ENCODE data around the gene RASD1. TPM values are rescaled to one million over a fixed set of nuclear protein-coding genes. Genes with fewer than 3 reads are reported as not detected.
"Not testable (repeated sequence)": the region's sequence is repeated elsewhere in the genome, so short reads cannot be mapped to it uniquely, and the experiment has no call there.

Gene RASD1
- total RNA-seq, 3 donors from 2014 or later, result 64.0 to 140 (median 75.0) TPM

DNA sequence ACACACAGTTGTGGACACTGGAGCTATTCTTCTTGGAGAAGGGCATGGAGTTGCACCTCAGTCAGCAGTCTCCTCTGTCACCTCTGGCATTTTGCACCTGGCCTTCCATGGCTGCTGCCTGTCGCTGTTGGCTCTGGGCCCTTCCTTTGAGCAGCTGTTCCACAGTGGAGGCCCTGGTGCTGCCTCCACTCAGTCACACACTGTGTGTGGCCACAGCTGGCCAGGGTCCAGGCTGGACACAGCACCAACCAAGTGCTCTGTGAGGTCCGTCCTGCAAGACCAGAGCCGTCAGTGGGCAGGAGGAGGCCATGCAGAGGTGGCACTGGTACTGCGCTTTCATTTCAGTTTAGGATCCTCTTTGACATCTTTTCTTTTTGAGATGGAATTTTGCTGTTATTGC is 41.0 kb downstream of the RASD1 start:
- Histone ChIP-seq H3K4me3 (no peak overlapping the region), H3K36me3 (no peaks in the 10 kb centered on the region), H3K9me3 (no peaks in the 10 kb centered on the region), H3K4me1 (no peaks in the 10 kb centered on the region), H3K27me3 (no peaks in the 10 kb centered on the region), H3K27ac (no peak overlapping the region)
- intact Hi-C loops (cut with DNase I; ENCODE audit: low total_unique reads), result no loop called here
- TF ChIP-seq POLR2AphosphoS5 (IDR thresholded peaks at IDR 0.05), result no peak
- TF ChIP-seq POLR2A (IDR thresholded peaks at IDR 0.05), result no peak
- TF ChIP-seq, protein P1, sequence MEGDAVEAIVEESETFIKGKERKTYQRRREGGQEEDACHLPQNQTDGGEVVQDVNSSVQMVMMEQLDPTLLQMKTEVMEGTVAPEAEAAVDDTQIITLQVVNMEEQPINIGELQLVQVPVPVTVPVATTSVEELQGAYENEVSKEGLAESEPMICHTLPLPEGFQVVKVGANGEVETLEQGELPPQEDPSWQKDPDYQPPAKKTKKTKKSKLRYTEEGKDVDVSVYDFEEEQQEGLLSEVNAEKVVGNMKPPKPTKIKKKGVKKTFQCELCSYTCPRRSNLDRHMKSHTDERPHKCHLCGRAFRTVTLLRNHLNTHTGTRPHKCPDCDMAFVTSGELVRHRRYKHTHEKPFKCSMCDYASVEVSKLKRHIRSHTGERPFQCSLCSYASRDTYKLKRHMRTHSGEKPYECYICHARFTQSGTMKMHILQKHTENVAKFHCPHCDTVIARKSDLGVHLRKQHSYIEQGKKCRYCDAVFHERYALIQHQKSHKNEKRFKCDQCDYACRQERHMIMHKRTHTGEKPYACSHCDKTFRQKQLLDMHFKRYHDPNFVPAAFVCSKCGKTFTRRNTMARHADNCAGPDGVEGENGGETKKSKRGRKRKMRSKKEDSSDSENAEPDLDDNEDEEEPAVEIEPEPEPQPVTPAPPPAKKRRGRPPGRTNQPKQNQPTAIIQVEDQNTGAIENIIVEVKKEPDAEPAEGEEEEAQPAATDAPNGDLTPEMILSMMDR (IDR thresholded peaks at IDR 0.05), result no peak
- DNase-seq (ENCODE audit: low spot score in 2 of 2), result no peak

DNA sequence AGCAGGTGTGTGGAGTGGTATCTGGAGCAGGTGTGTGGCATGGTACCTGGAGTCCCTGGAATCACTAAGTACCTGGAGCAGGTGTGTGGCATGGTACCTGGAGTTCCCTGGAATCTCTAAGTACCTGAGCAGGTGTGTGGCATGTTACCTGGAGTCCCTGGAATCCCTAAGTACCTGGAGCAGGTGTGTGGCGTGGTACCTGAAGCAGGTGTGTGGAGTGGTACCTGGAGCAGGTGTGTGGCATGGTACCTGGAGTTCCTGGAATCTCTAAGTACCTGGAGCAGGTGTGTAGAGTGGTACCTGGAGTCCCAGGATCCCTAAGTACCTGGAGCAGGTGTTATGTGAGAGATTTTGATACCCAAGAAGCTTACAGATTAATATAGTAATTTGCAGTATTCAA is 41.5 kb downstream of the RASD1 start:
- H3K4me1 ChIP-seq; intact Hi-C loops (cut with DNase I; ENCODE audit: low total_unique reads): not testable (repeated sequence)

DNA sequence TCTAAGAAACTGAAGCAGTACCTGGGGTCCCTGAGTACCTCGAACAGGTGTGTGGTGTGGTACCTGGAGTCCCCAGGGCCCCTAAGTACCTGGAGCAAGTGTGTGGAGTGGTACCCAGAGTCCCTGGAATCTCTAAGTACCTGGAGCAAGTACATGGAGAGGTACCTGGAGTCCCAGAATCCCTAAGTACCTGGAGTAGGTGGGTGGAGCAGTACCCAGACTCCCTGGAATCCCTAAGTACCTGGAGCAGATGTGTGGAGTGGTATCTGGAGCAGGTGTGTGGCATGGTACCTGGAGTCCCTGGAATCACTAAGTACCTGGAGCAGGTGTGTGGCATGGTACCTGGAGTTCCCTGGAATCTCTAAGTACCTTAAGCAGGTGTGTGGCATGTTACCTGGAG is 41.9 kb downstream of the RASD1 start:
- Histone ChIP-seq H3K4me1 (no peaks in the 10 kb centered on the region), H3K9me3 (no peaks in the 10 kb centered on the region), H3K27ac (no peak overlapping the region), H3K4me3 (no peak overlapping the region), H3K27me3 (no peaks in the 10 kb centered on the region), H3K36me3 (no peaks in the 10 kb centered on the region)
- no peak for DNase-seq (ENCODE audit: low spot score in 2 of 2)
- TF ChIP-seq, protein P1 (IDR thresholded peaks at IDR 0.05), result no peak
- TF ChIP-seq POLR2A (IDR thresholded peaks at IDR 0.05) (no peak), POLR2AphosphoS5 (IDR thresholded peaks at IDR 0.05) (no peak)
- intact Hi-C loops (cut with DNase I; ENCODE audit: low total_unique reads), result no loop called here

More for the DNA sequence above, 41.5 kb downstream of the RASD1 start:
- not testable (repeated sequence) for H3K27ac ChIP-seq; H3K9me3 ChIP-seq; DNase-seq (ENCODE audit: low spot score in 2 of 2); H3K36me3 ChIP-seq; H3K4me3 ChIP-seq; H3K27me3 ChIP-seq

DNA sequence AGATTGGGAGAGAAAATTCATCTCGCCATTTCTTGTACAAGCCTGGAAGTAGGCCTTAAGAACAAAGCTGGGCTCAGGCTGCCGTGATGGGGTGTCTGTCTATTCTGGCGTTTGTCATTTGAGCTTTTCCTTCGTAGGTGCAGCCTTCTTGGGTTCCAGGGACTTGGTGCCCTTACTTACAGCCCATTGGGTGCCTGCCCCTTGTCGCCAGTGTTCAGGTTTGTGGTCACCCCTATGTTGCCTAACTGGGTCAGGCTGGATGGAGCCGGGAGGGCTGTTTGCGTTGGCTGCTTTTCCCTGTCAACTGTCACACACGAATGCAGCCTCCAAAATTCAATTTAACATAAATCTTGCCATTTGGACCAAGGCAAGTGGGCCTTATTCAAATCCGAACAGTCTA is 43.1 kb downstream of the RASD1 start:
- no peaks in the 10 kb centered on the region for H3K27me3 ChIP-seq
- H3K27ac ChIP-seq, result no peak overlapping the region
- H3K9me3 ChIP-seq, result no peaks in the 10 kb centered on the region
- DNase-seq (ENCODE audit: low spot score in 2 of 2), result no peak
- H3K4me3 ChIP-seq, result no peak overlapping the region
- H3K36me3 ChIP-seq, result no peaks in the 10 kb centered on the region
- intact Hi-C loops (cut with DNase I; ENCODE audit: low total_unique reads), result no loop called here
- TF ChIP-seq POLR2A (IDR thresholded peaks at IDR 0.05), result no peak
- TF ChIP-seq, protein P1 (IDR thresholded peaks at IDR 0.05), result no peak
- no peak for TF ChIP-seq POLR2AphosphoS5 (IDR thresholded peaks at IDR 0.05)
- H3K4me1 ChIP-seq, result no peaks in the 10 kb centered on the region

DNA sequence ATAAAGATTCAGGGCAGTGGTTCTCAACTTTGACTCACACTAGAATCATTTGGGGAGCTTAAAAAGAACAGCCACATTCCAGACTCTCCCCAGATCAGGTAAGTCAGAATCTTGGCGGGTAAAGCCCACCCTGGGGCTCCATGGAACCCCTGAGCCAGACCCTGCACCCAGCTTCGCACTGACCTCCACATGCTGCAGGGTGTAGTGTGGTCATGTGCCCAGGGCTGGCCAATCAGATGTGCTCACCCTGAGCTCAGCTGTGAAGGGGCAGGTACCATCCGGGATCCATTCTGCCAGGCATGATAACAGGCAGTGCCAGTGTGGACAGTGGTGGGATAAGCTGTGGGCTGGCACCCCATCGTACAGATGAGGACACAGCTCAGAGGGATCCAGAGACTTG is 47.5 kb downstream of the RASD1 start:
- no peak overlapping the region for H3K27ac ChIP-seq
- intact Hi-C loops (cut with DNase I; ENCODE audit: low total_unique reads), result no loop called here

More for the DNA sequence above, 47.5 kb downstream of the RASD1 start:
- Histone ChIP-seq H3K4me1 (no peaks in the 10 kb centered on the region), H3K27me3 (no peaks in the 10 kb centered on the region), H3K36me3 (no peaks in the 10 kb centered on the region), H3K9me3 (no peaks in the 10 kb centered on the region), H3K4me3 (no peak overlapping the region)
- no peak for DNase-seq (ENCODE audit: low spot score in 2 of 2)
- TF ChIP-seq, protein P1 (IDR thresholded peaks at IDR 0.05), result no peak
- TF ChIP-seq POLR2A (IDR thresholded peaks at IDR 0.05), result no peak
- no peak for TF ChIP-seq POLR2AphosphoS5 (IDR thresholded peaks at IDR 0.05)
